ENCODE measurements around the gene CIART. TPM values are rescaled to one million over a fixed set of nuclear protein-coding genes. Genes with fewer than 3 reads are reported as not detected.

Gene CIART
- total RNA-seq, 6 donors from 2014 or later, result 2.7 to 14.7 (median 7.5) TPM

DNA sequence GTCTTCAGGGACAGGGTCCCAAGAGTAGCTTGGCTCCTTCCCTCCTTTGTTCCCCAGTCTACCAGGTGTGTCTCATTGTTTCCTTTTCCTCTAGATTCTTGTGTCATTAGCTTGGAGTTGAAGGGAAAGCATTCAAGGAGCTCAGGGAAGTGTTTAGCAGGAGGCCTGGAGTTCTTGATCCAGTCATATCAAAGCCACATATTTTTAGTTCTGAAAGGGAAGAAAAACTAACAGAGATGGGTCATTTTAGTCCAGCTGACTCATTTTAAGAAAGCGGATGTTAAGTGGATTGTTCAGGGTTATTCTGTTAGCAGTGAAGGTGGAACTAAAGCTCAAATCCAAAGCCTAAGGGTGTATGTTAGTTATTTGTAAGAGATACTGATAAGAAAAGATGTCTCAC, 9.0 kb upstream of the CIART start:
- H3K4me1 ChIP-seq, result peaks cover 0 to 24% (median 10%) of the 10 kb centered on the region in 4 donors
- peak overlapping the region in 3 of 4 donors; percentile 25 to 68 (median 63) for H3K27ac ChIP-seq
- TF ChIP-seq POLR2A (IDR thresholded peaks at IDR 0.05), result no peak
- TF ChIP-seq, protein P1, sequence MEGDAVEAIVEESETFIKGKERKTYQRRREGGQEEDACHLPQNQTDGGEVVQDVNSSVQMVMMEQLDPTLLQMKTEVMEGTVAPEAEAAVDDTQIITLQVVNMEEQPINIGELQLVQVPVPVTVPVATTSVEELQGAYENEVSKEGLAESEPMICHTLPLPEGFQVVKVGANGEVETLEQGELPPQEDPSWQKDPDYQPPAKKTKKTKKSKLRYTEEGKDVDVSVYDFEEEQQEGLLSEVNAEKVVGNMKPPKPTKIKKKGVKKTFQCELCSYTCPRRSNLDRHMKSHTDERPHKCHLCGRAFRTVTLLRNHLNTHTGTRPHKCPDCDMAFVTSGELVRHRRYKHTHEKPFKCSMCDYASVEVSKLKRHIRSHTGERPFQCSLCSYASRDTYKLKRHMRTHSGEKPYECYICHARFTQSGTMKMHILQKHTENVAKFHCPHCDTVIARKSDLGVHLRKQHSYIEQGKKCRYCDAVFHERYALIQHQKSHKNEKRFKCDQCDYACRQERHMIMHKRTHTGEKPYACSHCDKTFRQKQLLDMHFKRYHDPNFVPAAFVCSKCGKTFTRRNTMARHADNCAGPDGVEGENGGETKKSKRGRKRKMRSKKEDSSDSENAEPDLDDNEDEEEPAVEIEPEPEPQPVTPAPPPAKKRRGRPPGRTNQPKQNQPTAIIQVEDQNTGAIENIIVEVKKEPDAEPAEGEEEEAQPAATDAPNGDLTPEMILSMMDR (IDR thresholded peaks at IDR 0.05), result no peak
- ATAC-seq (ENCODE audit: low FRiP score in 2 of 2) (no peak), DNase-seq (no peak)
- H3K27me3 ChIP-seq, result no peaks in the 10 kb centered on the region
- 63 to 88% methylated on average over 1 of the region's 1 CpG for WGBS, 2 donors
- H3K36me3 ChIP-seq, result no peaks in the 10 kb centered on the region
- H3K4me3 ChIP-seq, result peak overlapping the region in 1 of 4 donors; percentile 7
- no peaks in the 10 kb centered on the region for H3K9me3 ChIP-seq

DNA sequence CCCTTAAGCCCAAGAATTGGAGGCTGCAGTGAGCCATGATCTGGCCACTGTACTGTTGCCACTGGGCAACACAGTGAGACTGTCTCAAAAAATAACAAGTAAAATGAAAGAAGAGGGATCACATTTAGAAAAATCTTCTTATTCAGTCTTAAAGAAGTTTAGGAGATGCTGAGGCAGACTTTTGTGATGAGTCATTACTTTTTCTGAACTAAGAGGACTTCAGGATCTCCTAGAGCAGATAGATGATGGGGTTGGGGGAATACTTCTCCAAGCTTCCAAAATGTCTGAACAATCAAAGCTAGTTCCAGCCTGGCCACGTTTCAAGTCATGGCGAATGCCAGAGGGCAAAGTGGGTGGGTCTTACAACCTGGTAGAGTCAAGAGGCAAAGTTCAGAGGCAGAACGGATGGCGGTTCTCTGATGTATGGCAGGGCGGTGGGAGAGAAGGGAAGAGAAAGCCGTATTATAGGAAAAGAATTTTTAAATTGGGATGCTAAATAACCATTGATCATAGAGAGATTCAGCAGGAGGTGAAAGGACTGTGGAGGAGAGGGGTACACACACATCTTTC, 2.1 kb upstream of the CIART start:
- H3K9me3 ChIP-seq, result no peaks in the 10 kb centered on the region
- H3K27me3 ChIP-seq, result no peaks in the 10 kb centered on the region
- peaks cover 9 to 32% (median 27%) of the 10 kb centered on the region in 4 donors for H3K4me1 ChIP-seq
- WGBS, 2 donors, result 72 to 81% methylated on average over 6 of the region's 6 CpGs
- TF ChIP-seq, protein P1 (IDR thresholded peaks at IDR 0.05), result no peak
- no peak for TF ChIP-seq EP300 (IDR thresholded peaks at IDR 0.05)
- no peak for TF ChIP-seq POLR2AphosphoS5 (IDR thresholded peaks at IDR 0.05)
- no peak for TF ChIP-seq POLR2A (IDR thresholded peaks at IDR 0.05)
- no peaks in the 10 kb centered on the region for H3K36me3 ChIP-seq
- H3K4me3 ChIP-seq, result no peak overlapping the region
- ATAC-seq (ENCODE audit: low FRiP score in 2 of 2) (no peak), DNase-seq (no peak)
- peak overlapping the region in 2 of 4 donors; percentile 81 to 86 for H3K27ac ChIP-seq

DNA sequence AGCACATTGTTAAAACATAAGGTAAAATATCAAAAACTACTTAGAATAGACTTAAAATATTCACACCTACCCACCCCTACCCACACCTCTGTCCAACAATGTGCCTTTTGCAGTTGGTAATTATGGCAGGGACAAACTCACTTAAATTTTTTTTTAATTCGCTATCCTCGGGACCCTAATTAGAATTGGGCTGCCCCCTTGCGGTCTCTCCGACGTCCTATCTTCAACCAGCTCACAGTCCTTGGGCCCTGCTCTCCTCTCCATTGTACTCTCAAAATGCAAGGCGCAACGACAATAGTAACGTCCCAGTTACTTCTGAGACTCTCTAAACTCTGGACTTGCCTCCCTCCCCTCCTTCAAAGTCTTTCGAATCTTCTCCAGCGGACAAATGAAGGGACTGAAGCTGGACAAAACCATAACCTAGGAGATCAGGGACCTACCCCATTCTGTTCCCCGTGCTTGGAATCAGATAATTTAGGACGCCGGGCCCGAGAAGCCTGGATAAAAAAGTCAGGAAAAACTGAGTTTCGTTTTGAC, 1.1 kb upstream of the CIART start:
- peak; percentile 85 to 86 for ATAC-seq (ENCODE audit: low FRiP score in 2 of 2)
- peaks cover 9 to 32% (median 27%) of the 10 kb centered on the region in 4 donors for H3K4me1 ChIP-seq
- no peaks in the 10 kb centered on the region for H3K27me3 ChIP-seq
- peaks cover 0 to under 1% (median 0%) of the 10 kb centered on the region in 4 donors for H3K36me3 ChIP-seq
- H3K27ac ChIP-seq, result peak overlapping the region; percentile 74 to 88 (median 84)
- peak in 1 of 2 donors; percentile 76 for DNase-seq
- TF ChIP-seq, protein P1 (IDR thresholded peaks at IDR 0.05), result peak; percentile 35 to 74 (median 65)
- no peak for TF ChIP-seq POLR2AphosphoS5 (IDR thresholded peaks at IDR 0.05)
- TF ChIP-seq EP300 (IDR thresholded peaks at IDR 0.05), result no peak
- TF ChIP-seq POLR2A (IDR thresholded peaks at IDR 0.05), result no peak
- H3K9me3 ChIP-seq, result no peaks in the 10 kb centered on the region
- H3K4me3 ChIP-seq, result peak overlapping the region in 3 of 4 donors; percentile 39 to 62 (median 54)
- 6% methylated on average over 15 of the region's 15 CpGs for WGBS, 2 donors

DNA sequence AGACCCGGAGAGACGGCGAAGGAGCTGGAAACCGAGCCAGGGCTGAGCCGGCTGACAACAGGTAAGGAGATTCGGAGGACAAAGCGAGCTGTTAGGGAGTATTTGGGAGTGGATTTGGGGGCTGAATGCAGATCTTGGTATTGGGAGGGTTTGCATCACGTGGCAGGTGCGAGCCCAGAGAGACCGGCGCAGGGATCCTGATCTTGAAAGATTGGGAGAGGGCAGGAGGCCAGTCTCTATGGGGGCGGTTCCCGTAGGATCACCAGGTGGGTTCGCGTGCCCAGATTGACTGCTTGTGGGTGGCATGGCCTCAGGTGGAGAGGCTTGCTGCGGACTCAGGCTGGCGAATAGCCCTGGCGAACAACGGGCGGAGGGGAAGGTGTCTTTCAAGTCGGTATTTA, 204 bp downstream of the CIART start:
- DNase-seq (peak; percentile 55 to 68), ATAC-seq (ENCODE audit: low FRiP score in 2 of 2) (peak; percentile 21 to 50)
- H3K9me3 ChIP-seq, result no peaks in the 10 kb centered on the region
- H3K4me1 ChIP-seq, result peaks cover 9 to 32% (median 27%) of the 10 kb centered on the region in 4 donors
- H3K4me3 ChIP-seq, result peak overlapping the region; percentile 33 to 62 (median 46)
- no peaks in the 10 kb centered on the region for H3K27me3 ChIP-seq
- H3K27ac ChIP-seq, result peak overlapping the region; percentile 74 to 88 (median 84)
- 8 to 18% methylated on average over 21 of the region's 21 CpGs for WGBS, 2 donors
- TF ChIP-seq POLR2A (IDR thresholded peaks at IDR 0.05) (peak in 2 of 4 donors; percentile 37 to 45), POLR2AphosphoS5 (IDR thresholded peaks at IDR 0.05) (peak; percentile 0 to 31), EP300 (IDR thresholded peaks at IDR 0.05) (no peak)
- TF ChIP-seq, protein P1 (IDR thresholded peaks at IDR 0.05), result no peak
- peaks cover 0 to 13% (median 2%) of the 10 kb centered on the region in 4 donors for H3K36me3 ChIP-seq

Measured in upper lobe of left lung (tissue), 6 donors.